ENCODE results near the gene TTYH2. TPM values are rescaled to one million over a fixed set of nuclear protein-coding genes. Genes with fewer than 3 reads are reported as not detected.
"Not testable (repeated sequence)": the region's sequence is repeated elsewhere in the genome, so short reads cannot be mapped to it uniquely, and the experiment has no call there.

TTYH2 gene
- polyA plus RNA-seq, 1 donor from 2014 or later: 0.58 TPM

DNA sequence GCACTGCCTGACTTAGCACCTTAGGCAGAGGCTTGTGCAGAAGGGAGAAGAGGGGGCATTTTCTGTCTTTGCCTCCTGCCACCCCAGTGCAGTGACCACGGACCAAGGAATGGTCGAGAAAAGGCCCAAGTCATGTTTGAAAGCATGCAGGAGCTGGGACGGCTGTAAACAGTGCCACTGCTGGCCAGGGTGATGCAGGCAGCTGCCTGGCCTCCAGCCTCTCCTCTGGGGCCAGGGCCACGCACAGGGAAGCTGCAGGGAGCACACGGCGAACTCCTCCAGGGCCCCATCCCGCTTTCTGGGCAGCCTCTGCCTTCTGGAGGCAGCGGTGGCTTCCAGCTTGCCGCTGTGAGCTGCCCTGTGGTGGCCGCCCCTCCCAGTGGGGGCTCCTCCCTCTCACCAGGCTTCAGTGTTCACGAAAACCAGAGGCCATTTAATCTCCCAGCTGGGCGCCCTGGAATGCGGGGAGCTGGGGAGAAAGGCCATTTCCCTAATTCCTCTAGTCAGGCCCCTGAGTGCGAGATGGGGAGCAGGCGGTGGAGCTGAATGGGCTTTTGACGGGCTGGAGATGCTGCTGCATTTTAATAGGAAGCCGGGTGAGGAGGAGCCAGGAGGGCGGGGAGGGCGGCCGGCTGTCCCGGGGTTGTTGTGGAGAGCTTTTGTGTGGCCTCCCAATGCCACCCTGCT is 31.9 kb downstream of the TTYH2 start:
- H3K27ac Mint-ChIP-seq: no peak overlapping the region
- H3K4me3 Mint-ChIP-seq: no peak overlapping the region
- no peaks in the 10 kb centered on the region for H3K4me1 Mint-ChIP-seq
- no peaks in the 10 kb centered on the region for H3K27me3 Mint-ChIP-seq
- no peaks in the 10 kb centered on the region for H3K9me3 Mint-ChIP-seq
- H3K36me3 Mint-ChIP-seq: peaks cover 2% of the 10 kb centered on the region

GRCh38 chr17:74245871-74246270 is 32.5 kb downstream of the TTYH2 start:
- Mint-ChIP-seq H3K9me3 (no peaks in the 10 kb centered on the region), H3K27ac (no peak overlapping the region), H3K27me3 (no peaks in the 10 kb centered on the region), H3K36me3 (peaks cover 2% of the 10 kb centered on the region), H3K4me3 (no peak overlapping the region), H3K4me1 (no peaks in the 10 kb centered on the region)

- Mint-ChIP-seq H3K27ac (no peak overlapping the region), H3K36me3 (peaks cover 5% of the 10 kb centered on the region), H3K4me1 (no peaks in the 10 kb centered on the region), H3K4me3 (no peak overlapping the region), H3K27me3 (no peaks in the 10 kb centered on the region), H3K9me3 (no peaks in the 10 kb centered on the region)
These were observed 36.4 kb downstream of the TTYH2 start for GRCh38 chr17:74249590-74250270.

DNA sequence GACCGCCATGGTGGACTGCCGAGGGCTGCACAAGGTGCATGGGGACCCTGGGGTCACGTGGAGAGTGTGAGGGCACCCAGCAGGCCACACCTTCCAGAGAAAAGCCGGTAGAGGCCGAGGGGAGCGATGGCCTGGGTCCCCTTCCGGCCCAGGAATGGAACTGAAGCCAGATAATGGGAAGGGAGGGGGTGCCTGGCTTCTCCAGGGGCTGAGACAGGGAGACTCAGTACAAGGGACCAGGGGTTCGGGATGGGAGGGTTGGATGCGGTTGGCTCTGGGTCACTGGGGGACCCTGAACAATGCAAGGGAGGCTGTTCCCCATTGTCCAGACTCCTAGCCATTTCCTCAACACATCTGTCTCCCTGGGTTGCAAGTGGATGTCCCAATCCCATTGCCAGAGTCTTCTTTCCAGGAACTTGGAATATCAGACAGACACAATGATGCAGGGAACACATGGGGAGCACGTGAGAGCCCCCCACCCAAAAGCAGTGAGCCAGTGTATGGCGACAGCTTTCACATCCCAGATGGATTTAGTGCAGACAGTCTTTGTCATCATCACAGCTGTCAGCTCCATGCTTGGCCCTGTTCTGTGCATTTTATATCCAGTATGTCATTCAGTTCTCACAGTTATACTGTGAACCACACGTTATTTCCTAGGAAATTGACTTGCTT is 37.1 kb downstream of the TTYH2 start:
- no peaks in the 10 kb centered on the region for H3K4me1 Mint-ChIP-seq
- H3K36me3 Mint-ChIP-seq: peaks cover 5% of the 10 kb centered on the region
- no peak overlapping the region for H3K4me3 Mint-ChIP-seq
- H3K27ac Mint-ChIP-seq: no peak overlapping the region
- no peaks in the 10 kb centered on the region for H3K9me3 Mint-ChIP-seq
- H3K27me3 Mint-ChIP-seq: no peaks in the 10 kb centered on the region

DNA sequence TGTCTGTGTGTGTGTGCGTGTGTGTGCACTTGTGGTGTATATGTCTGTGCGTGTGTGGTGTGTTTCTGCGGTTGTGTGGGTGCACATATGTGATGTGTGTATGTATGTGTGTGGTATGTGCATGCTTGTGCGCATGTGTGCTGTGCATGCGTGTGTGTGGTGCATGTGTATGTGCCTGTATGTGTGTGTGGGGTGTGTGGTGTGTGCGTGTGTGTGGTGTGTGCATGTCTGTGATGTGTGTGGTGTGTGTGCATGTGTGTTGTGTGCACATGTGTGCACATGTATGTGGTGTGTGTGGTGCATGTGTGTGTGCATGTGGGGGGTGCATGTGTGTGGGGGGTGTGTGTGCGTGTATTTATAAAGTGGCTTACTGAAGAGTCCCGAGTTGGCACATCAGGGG is 37.7 kb downstream of the TTYH2 start:
- Mint-ChIP-seq H3K9me3 (no peaks in the 10 kb centered on the region), H3K36me3 (peaks cover 5% of the 10 kb centered on the region), H3K27me3 (no peaks in the 10 kb centered on the region), H3K4me1 (no peaks in the 10 kb centered on the region), H3K4me3 (no peak overlapping the region), H3K27ac (no peak overlapping the region)

DNA sequence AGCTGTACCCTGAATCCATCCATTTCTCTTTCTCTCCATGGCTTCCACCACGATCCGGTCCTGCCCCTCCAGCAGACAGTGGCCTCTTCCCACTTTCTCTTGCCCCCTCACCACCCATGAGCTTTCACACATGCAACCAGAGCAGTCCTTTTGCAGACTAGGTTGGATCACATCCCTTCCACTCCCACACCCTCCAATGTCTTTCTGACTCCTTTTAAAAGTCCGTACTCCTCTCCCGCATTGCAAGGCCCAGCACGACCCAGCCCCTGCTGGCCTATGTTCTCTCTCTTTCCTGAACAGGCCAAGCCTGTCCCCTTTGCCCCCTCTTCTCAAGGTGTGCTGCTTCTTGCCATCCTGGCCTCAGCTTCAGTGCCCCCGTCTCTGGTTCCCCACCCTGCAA is 38.2 kb downstream of the TTYH2 start:
- Mint-ChIP-seq H3K27me3 (no peaks in the 10 kb centered on the region), H3K4me3 (no peak overlapping the region), H3K27ac (no peak overlapping the region), H3K4me1 (no peaks in the 10 kb centered on the region), H3K36me3 (peaks cover 5% of the 10 kb centered on the region), H3K9me3 (no peaks in the 10 kb centered on the region)

DNA sequence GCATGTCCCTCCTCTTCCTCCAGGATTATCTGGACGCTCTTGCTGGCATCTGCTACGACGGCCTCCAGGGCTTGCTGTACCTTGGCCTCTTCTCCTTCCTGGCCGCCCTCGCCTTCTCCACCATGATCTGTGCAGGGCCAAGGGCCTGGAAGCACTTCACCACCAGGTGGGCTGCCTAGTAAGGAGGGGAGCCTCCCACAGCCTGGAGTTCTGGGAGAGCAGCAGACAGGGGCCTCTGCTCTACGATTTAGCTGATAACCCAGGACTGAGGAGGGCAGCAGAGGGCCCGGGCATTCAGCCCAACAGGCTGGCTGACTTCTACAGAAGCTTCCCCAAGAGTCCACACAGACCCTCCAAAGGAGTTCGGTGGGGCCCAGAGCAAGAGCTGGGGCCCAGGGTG is 38.8 kb downstream of the TTYH2 start:
- no peaks in the 10 kb centered on the region for H3K4me1 Mint-ChIP-seq
- peaks cover 5% of the 10 kb centered on the region for H3K36me3 Mint-ChIP-seq
- H3K27me3 Mint-ChIP-seq: no peaks in the 10 kb centered on the region
- no peaks in the 10 kb centered on the region for H3K9me3 Mint-ChIP-seq
- H3K27ac Mint-ChIP-seq: no peak overlapping the region
- H3K4me3 Mint-ChIP-seq: no peak overlapping the region

DNA sequence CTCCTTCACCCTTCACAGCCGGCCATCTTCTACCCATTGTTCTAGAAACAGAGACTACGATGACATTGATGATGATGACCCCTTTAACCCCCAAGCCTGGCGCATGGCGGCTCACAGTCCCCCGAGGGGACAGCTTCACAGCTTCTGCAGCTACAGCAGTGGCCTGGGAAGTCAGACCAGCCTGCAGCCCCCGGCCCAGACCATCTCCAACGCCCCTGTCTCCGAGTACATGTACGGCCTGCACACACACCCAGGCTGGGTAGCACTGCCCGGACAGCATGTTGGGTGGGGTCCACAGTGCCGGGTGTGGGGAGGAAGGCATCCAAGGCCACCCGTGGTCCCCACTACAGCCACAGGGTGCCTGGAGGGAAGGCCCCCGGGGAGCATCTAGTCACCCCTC is 39.7 kb downstream of the TTYH2 start:
- no peaks in the 10 kb centered on the region for H3K4me1 Mint-ChIP-seq

GRCh38 chr17:74257311-74257710 is 43.9 kb downstream of the TTYH2 start:
- Mint-ChIP-seq H3K4me1 (no peaks in the 10 kb centered on the region), H3K27ac (no peak overlapping the region), H3K27me3 (no peaks in the 10 kb centered on the region), H3K4me3 (no peak overlapping the region), H3K36me3 (peaks cover 3% of the 10 kb centered on the region), H3K9me3 (no peaks in the 10 kb centered on the region)

More for the DNA sequence above, 39.7 kb downstream of the TTYH2 start:
- H3K27me3 Mint-ChIP-seq: no peaks in the 10 kb centered on the region
- no peak overlapping the region for H3K4me3 Mint-ChIP-seq
- peaks cover 5% of the 10 kb centered on the region for H3K36me3 Mint-ChIP-seq
- H3K27ac Mint-ChIP-seq: peak overlapping the region in 1 of 3 donors; percentile 27
- no peaks in the 10 kb centered on the region for H3K9me3 Mint-ChIP-seq

- no peaks in the 10 kb centered on the region for H3K27me3 Mint-ChIP-seq
- H3K9me3 Mint-ChIP-seq: no peaks in the 10 kb centered on the region
- H3K4me3 Mint-ChIP-seq: no peak overlapping the region
- no peaks in the 10 kb centered on the region for H3K36me3 Mint-ChIP-seq
- no peaks in the 10 kb centered on the region for H3K4me1 Mint-ChIP-seq
- peak overlapping the region in 1 of 3 donors; percentile 39 for H3K27ac Mint-ChIP-seq
These were observed 46.5 kb downstream of the TTYH2 start for GRCh38 chr17:74259667-74260524.

GRCh38 chr17:74260525-74260850 is 47.1 kb downstream of the TTYH2 start:
- Mint-ChIP-seq H3K36me3 (no peaks in the 10 kb centered on the region), H3K27ac (peak overlapping the region in 1 of 3 donors; percentile 39), H3K4me3 (no peak overlapping the region), H3K4me1 (no peaks in the 10 kb centered on the region), H3K9me3 (no peaks in the 10 kb centered on the region), H3K27me3 (no peaks in the 10 kb centered on the region)

GRCh38 chr17:74262601-74263000 is 49.2 kb downstream of the TTYH2 start:
- H3K4me1 Mint-ChIP-seq: no peaks in the 10 kb centered on the region

DNA sequence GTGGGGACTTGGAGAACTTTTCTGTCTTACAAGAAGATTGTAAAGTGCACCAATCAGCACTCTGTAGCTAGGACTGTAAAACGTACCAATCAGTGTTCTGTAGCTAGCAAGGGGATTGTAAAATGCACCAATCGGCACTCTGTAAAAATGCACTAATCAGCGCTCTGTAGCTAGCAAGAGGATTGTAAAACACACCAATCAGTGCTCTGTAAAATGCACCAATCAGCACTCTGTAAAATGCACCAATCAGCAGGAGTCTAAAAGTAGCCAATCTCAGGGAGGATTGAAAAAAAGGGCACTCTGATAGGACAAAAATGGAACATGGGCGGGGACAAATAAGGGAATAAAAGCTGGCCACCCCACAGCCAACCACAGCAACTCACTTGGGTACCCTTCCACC is 53.7 kb downstream of the TTYH2 start:
- H3K9me3 Mint-ChIP-seq, H3K4me3 Mint-ChIP-seq, H3K36me3 Mint-ChIP-seq, H3K4me1 Mint-ChIP-seq, H3K27ac Mint-ChIP-seq: not testable (repeated sequence)
- H3K27me3 Mint-ChIP-seq: peaks cover 17% of the 10 kb centered on the region

More at GRCh38 chr17:74262601-74263000, 49.2 kb downstream of the TTYH2 start:
- H3K27ac Mint-ChIP-seq: no peak overlapping the region
- no peak overlapping the region for H3K4me3 Mint-ChIP-seq
- no peaks in the 10 kb centered on the region for H3K36me3 Mint-ChIP-seq
- H3K27me3 Mint-ChIP-seq: peaks cover 1% of the 10 kb centered on the region
- peaks cover 0 to 3% (median 1%) of the 10 kb centered on the region in 3 donors for H3K9me3 Mint-ChIP-seq

GRCh38 chr17:74267579-74267978 is 54.2 kb downstream of the TTYH2 start:
- Mint-ChIP-seq H3K27me3 (peaks cover 23% of the 10 kb centered on the region), H3K36me3 (no peaks in the 10 kb centered on the region), H3K4me3 (no peak overlapping the region), H3K9me3 (peaks cover 0 to 3% (median 1%) of the 10 kb centered on the region in 3 donors), H3K4me1 (no peaks in the 10 kb centered on the region), H3K27ac (no peak overlapping the region)

DNA sequence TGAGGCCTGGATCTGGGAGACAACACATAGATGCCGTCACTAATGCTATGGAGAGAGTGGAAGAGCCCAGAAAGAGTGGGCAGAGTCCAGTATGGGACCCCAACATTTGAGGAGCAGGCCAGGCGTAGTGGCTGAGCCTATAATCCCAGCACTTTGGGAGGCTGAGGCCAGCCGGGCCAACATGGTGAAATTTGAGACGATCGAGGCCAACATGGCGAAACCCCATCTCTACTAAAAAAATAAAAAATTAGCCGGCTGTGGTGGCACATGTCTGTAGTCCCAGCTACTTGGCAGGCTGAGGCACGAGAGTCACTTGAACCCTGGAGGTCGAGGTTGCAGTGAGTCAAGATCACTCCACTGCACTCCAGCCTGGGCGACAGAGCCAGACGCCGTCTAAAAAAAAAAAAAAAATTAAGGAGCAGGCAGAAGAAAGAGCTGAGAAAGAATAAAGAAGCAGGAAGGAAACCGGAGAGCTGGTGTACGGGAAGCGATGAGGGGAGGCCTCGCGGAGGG is 54.7 kb downstream of the TTYH2 start:
- H3K9me3 Mint-ChIP-seq: peaks cover 0 to 3% (median 1%) of the 10 kb centered on the region in 3 donors
- H3K27me3 Mint-ChIP-seq: peaks cover 27% of the 10 kb centered on the region
- no peaks in the 10 kb centered on the region for H3K36me3 Mint-ChIP-seq
- H3K27ac Mint-ChIP-seq: no peak overlapping the region
- H3K4me3 Mint-ChIP-seq: no peak overlapping the region
- H3K4me1 Mint-ChIP-seq: no peaks in the 10 kb centered on the region
